Activated CD4-positive, alpha-beta T cell treated with anti-CD3 and anti-CD28 coated beads, Interleukin-2, amount 10 ng/mL, durations not matched to agents 7 days and 5 days (primary cell): ENCODE results near the gene SKAP1. TPM values are rescaled to one million over a fixed set of nuclear protein-coding genes. Genes with fewer than 3 reads are reported as not detected.
"Not testable (repeated sequence)": the region's sequence is repeated elsewhere in the genome, so short reads cannot be mapped to it uniquely, and the experiment has no call there.

Experiments
- CTCF ChIA-PET: fragments of 350-600 bp; sonication (Branson Sonifier 250); formaldehyde crosslinking; loops from one replicate; lab custom pipeline; 2021; ENCODE audit warnings: antibody characterized with exemption; lab: Charles Lee
- POLR2A ChIA-PET: fragments of 350-600 bp; sonication (Branson Sonifier 250); formaldehyde crosslinking; loops from one replicate; lab custom pipeline; 2021; ENCODE audit warnings: antibody characterized with exemption; lab: Charles Lee
- DNase-seq: peaks from one replicate; pipeline ENCODE4 v3.0.0-alpha.2; 2020
- H3K27ac Mint-ChIP-seq: one replicate; pipeline ENCODE4 v1.8.0; 2021; ENCODE audit warnings: mild to moderate bottlenecking, moderate library complexity, mixed read lengths
- H3K27me3 Mint-ChIP-seq: one replicate; pipeline ENCODE4 v1.8.0; 2021; ENCODE audit warnings: mixed read lengths
- H3K36me3 Mint-ChIP-seq: one replicate; pipeline ENCODE4 v1.8.0; 2021; ENCODE audit warnings: low read depth, mixed read lengths
- H3K4me1 Mint-ChIP-seq: one replicate; pipeline ENCODE4 v1.8.0; 2021; ENCODE audit warnings: mixed read lengths
- H3K4me3 Mint-ChIP-seq: one replicate; pipeline ENCODE4 v1.8.0; 2021; ENCODE audit warnings: mild to moderate bottlenecking, moderate library complexity, mixed read lengths
- H3K9me3 Mint-ChIP-seq: one replicate; pipeline ENCODE4 v1.8.0; 2021; ENCODE audit warnings: mixed read lengths
- total RNA-seq, 2 experiments: library from RNA; stranded (reverse); gene quantifications; one replicate each; pipeline ENCODE4 v1.2.3, GENCODE V29; 2021

Gene SKAP1
- total RNA-seq, 2 experiments from 2014 or later, result 123 to 144 TPM

- no peaks in the 10 kb centered on the region for H3K27me3 Mint-ChIP-seq
- peaks cover 47% of the 10 kb centered on the region for H3K4me1 Mint-ChIP-seq
- POLR2A ChIA-PET, result no interaction called here
- peaks cover 60% of the 10 kb centered on the region for H3K36me3 Mint-ChIP-seq
- H3K4me3 Mint-ChIP-seq, result no peak overlapping the region
- no peak overlapping the region for H3K27ac Mint-ChIP-seq
- CTCF ChIA-PET, result no interaction called here
- DNase-seq, result no peak
- no peaks in the 10 kb centered on the region for H3K9me3 Mint-ChIP-seq
Observed at GRCh38 chr17:48191362-48191761, 238.7 kb downstream of the SKAP1 start.

GRCh38 chr17:48190871-48191270 is 239.1 kb downstream of the SKAP1 start:
- Mint-ChIP-seq H3K36me3 (peaks cover 63% of the 10 kb centered on the region), H3K4me3 (no peak overlapping the region), H3K9me3 (no peaks in the 10 kb centered on the region), H3K27me3 (no peaks in the 10 kb centered on the region), H3K4me1 (peaks cover 45% of the 10 kb centered on the region), H3K27ac (no peak overlapping the region)
- CTCF ChIA-PET, result no interaction called here
- POLR2A ChIA-PET, result no interaction called here
- no peak for DNase-seq

GRCh38 chr17:48187872-48188608 is 242.0 kb downstream of the SKAP1 start:
- H3K27me3 Mint-ChIP-seq, result no peaks in the 10 kb centered on the region
- peaks cover 18% of the 10 kb centered on the region for H3K4me1 Mint-ChIP-seq
- DNase-seq, result no peak
- H3K27ac Mint-ChIP-seq, result no peak overlapping the region
- no peaks in the 10 kb centered on the region for H3K9me3 Mint-ChIP-seq
- peaks cover 61% of the 10 kb centered on the region for H3K36me3 Mint-ChIP-seq
- ChIA-PET POLR2A (no interaction called here), CTCF (interaction anchor here (0.6 kb wide), 1 partner anchor 17 kb away, joined by 3 read pairs; no protein-coding TSS in a partner anchor)
- no peak overlapping the region for H3K4me3 Mint-ChIP-seq

- H3K27me3 Mint-ChIP-seq, H3K4me3 Mint-ChIP-seq, H3K4me1 Mint-ChIP-seq, DNase-seq, POLR2A ChIA-PET, H3K27ac Mint-ChIP-seq, H3K9me3 Mint-ChIP-seq: not testable (repeated sequence)
- CTCF ChIA-PET, result interaction anchor here (0.8 to 1.3 kb wide), 2 partner anchors 9 to 14 kb away, joined by 3 read pairs; no protein-coding TSS in a partner anchor
- peaks cover 61% of the 10 kb centered on the region for H3K36me3 Mint-ChIP-seq
Observed at GRCh38 chr17:48186317-48186716, 243.7 kb downstream of the SKAP1 start.

DNA sequence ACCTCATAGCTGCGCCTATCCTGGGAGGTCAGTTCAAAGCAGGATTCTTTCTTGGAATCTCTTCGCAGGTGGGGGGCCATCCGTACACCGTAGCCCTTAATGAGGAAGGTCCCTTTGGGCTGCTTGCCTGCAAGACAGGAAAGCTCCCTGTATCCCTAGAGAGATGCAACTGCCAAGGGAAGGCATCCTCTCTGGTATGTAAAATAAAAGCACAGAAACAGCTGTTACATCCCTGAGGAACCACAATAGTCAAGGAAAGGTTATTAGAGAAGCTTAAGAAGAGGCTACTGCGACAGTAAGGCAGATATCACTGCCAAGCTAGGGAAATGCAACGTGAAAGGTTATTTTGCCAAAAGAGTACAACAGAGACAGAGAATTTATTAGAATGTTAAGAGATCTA is 245.3 kb downstream of the SKAP1 start:
- Mint-ChIP-seq H3K9me3 (no peaks in the 10 kb centered on the region), H3K27me3 (no peaks in the 10 kb centered on the region), H3K4me1 (peaks cover 8% of the 10 kb centered on the region), H3K36me3 (peaks cover 71% of the 10 kb centered on the region), H3K27ac (no peak overlapping the region), H3K4me3 (no peak overlapping the region)
- ChIA-PET POLR2A (no interaction called here), CTCF (no interaction called here)
- DNase-seq, result no peak

DNA sequence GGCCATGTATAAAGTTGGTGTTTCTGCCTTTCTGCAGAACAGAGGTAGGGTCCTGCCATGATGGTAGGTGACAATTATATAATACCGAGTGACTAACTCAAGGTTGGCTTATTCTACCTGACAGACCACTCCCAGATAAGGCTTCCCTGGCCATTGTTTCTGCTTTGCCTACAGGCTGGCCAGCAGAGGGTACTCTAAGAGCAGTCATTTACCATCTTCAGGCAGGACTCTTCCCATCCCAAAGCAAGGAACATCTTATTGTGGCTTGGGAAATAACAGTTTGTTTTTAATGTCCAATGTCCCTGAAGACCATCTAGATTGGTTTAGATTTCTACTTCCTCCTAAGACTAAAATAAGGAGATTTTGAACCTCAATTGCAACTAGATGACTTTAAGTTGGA is 248.4 kb downstream of the SKAP1 start:
- CTCF ChIA-PET, result interaction anchor here (0.8 to 1.3 kb wide), 2 partner anchors 24 to 37 kb away, joined by 3 read pairs; no protein-coding TSS in a partner anchor
- Mint-ChIP-seq H3K36me3 (peaks cover 73% of the 10 kb centered on the region), H3K9me3 (no peaks in the 10 kb centered on the region), H3K27ac (no peak overlapping the region), H3K27me3 (no peaks in the 10 kb centered on the region), H3K4me1 (peaks cover 12% of the 10 kb centered on the region), H3K4me3 (no peak overlapping the region)
- POLR2A ChIA-PET, result no interaction called here
- DNase-seq, result no peak

DNA sequence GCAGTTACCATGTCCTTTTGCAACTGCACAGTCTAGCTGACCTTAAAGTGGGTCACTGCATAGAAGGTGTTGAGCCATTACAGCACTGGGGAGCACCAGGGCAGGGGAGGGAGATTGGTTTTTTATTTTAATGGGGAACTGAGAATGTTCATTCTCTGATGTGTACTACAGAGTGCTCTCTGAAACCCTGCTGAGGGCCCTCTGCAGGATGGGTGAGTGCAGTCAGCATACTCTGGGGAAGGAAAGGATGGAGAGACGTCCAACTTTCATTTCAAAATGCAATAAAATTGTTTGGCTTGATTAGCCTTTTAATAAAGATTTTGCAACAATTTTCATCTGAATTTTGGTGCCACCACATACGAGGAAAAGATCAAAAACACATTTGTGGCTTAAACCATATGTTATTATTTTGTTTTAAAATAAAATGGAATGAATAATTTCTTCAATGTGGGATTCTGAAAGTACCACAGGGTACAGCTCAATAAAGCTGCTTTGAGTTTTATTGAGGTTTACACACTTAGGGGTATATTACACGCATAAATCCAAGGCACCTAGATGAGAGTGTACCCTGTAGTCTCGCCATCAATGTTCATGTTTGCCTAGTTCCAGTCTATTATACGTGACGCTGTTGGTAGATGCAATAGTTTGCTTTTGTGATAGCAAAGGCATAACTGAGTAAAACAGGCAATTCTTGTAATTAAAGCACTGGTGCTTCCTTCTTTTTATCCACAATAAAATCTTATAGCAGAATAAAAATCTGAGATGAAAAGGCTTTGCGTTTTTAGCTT is 249.0 kb downstream of the SKAP1 start:
- no peaks in the 10 kb centered on the region for H3K9me3 Mint-ChIP-seq
- no peaks in the 10 kb centered on the region for H3K27me3 Mint-ChIP-seq
- ChIA-PET CTCF (interaction anchor here (0.8 to 1.3 kb wide), 2 partner anchors 23 to 37 kb away, joined by 3 read pairs; no protein-coding TSS in a partner anchor), POLR2A (no interaction called here)
- H3K36me3 Mint-ChIP-seq, result peaks cover 74% of the 10 kb centered on the region
- H3K4me1 Mint-ChIP-seq, result peaks cover 13% of the 10 kb centered on the region
- no peak overlapping the region for H3K27ac Mint-ChIP-seq
- DNase-seq, result no peak
- no peak overlapping the region for H3K4me3 Mint-ChIP-seq

DNA sequence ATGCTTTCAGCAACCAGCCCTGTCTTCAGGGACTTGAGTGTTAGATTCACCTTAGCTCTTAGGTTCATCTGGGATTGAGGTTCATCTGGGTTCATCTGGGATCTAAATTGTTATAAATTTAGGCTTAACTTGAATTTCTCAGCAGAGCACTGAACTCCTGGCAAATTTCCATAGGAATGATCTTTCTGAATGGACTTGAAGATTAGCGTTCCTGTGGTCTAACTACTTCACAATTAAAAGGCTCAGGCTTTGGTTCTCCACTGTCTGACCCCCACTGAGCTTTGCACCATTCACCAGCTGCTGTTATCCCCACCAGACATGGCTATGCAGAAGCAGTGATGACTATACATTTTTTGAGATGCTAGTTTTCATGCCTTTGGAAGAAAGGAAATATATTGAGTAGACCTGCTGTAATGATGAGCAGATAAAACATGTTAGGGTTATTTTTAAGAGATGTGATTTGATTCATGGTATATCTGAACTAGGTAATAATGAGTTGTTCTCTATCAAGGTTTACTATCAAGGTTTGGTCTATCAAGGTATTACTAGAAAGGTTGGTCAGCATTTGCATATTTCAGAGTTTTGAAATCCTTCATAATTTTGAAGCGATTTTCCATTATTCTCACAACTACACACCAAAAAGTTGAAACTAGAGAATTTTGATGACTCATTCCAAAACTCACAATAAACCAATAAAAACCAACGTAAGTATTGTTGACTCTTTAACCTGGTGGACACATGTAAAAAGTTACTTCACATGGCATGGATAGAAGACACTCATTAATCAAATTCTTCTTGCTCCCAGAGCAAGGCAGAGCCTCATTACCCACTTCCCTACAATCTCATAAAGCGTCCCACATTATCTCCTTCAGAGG is 250.7 kb downstream of the SKAP1 start:
- POLR2A ChIA-PET, result no interaction called here
- no peak for DNase-seq
- Mint-ChIP-seq H3K4me1 (peaks cover 15% of the 10 kb centered on the region), H3K27me3 (no peaks in the 10 kb centered on the region), H3K27ac (no peak overlapping the region), H3K4me3 (no peak overlapping the region), H3K9me3 (no peaks in the 10 kb centered on the region), H3K36me3 (peaks cover 67% of the 10 kb centered on the region)
- CTCF ChIA-PET, result no interaction called here

DNA sequence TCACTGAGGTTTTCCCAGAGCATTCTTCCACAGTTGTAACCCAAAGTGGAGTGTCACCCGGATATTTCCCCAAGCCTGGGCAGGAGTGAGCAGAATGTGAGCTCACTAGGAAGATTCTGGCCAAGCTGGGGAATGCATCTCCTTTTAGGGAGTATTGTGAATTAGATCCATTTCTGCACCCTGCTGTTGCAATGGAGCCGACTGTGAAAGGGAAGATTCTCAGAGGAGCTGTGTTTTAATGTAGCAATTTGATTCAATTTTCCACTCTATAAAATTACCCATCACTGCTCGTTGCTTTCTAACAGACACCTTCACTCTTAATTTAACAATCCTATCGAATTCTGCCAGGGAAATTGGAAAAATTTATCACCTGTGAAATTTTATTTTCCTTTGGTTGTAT is 251.7 kb downstream of the SKAP1 start:
- ChIA-PET CTCF (no interaction called here), POLR2A (no interaction called here)
- Mint-ChIP-seq H3K4me3 (no peak overlapping the region), H3K4me1 (peaks cover 24% of the 10 kb centered on the region), H3K27me3 (no peaks in the 10 kb centered on the region), H3K9me3 (no peaks in the 10 kb centered on the region), H3K36me3 (peaks cover 63% of the 10 kb centered on the region), H3K27ac (no peak overlapping the region)
- DNase-seq, result no peak

DNA sequence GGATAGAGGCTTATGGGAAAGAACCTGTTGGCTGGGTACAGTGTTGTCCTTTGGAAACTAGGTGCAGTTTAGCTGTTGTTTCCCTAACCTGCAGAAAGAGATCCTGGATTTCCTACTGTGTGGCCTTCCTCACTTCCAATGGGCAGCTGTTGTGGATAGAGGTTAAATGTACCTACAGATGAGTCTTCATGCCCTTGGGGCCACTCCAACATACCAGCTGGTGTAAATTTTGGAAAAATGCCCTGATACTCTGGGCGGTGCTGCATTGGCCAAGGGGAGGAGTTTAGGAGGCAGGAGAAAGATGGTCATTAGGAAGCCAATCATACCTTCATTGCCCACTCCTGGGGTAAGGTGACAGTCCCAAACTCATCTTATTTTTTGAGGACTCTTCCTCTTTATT is 252.2 kb downstream of the SKAP1 start:
- H3K27ac Mint-ChIP-seq, result no peak overlapping the region
- H3K36me3 Mint-ChIP-seq, result peaks cover 61% of the 10 kb centered on the region
- no peak for DNase-seq
- POLR2A ChIA-PET, result interaction anchor here (0.5 kb wide), 1 partner anchor 11 kb away, joined by 11 read pairs; no protein-coding TSS in a partner anchor
- no peaks in the 10 kb centered on the region for H3K27me3 Mint-ChIP-seq
- H3K4me1 Mint-ChIP-seq, result peaks cover 29% of the 10 kb centered on the region
- H3K9me3 Mint-ChIP-seq, result no peaks in the 10 kb centered on the region
- H3K4me3 Mint-ChIP-seq, result no peak overlapping the region
- CTCF ChIA-PET, result interaction anchor here (1.2 kb wide), 1 partner anchor 9 kb away, joined by 3 read pairs; no protein-coding TSS in a partner anchor

GRCh38 chr17:48176471-48176855 is 253.6 kb downstream of the SKAP1 start:
- POLR2A ChIA-PET, result no interaction called here
- no peak overlapping the region for H3K4me3 Mint-ChIP-seq
- no peak for DNase-seq
- peaks cover 52% of the 10 kb centered on the region for H3K36me3 Mint-ChIP-seq
- CTCF ChIA-PET, result no interaction called here
- H3K27ac Mint-ChIP-seq, result no peak overlapping the region
- no peaks in the 10 kb centered on the region for H3K27me3 Mint-ChIP-seq
- peaks cover 29% of the 10 kb centered on the region for H3K4me1 Mint-ChIP-seq
- H3K9me3 Mint-ChIP-seq, result no peaks in the 10 kb centered on the region

DNA sequence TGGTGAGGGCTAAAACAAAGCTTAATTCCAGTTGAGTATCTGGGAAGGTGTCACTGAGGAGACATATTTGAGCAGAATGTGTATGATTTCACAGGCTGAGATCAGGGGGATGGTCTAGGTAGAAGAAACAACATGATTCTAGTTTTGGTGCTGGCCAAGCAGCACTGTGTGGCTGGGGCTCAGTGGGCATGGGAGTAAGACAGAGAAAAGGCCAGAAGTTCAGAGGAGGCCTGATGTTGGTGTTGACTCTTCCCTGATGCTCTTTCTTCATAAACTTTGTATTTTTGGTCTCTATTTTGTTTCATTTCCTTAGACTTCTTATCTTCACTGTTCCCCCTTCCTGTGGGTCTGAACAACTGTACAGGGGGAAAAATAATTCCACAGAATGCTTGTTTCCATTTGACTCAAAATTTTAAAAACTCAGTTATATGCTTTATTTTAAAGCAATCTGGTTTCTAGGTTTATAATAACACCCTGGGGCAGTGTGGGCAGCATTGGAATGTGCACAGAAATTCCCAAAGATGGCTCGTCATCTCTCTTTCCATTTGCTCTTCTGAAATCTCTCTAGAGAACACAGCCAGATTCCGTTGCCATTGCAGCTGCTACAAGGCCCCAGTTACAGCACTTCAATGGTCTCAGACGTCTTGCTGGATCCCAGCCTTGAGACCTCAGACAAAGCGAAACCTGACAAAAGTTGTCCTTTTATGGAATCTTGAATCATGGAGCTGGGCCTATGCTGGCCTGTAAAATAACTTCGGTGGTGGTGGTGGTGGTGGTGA is 254.1 kb downstream of the SKAP1 start:
- H3K4me1 Mint-ChIP-seq, result peaks cover 28% of the 10 kb centered on the region
- CTCF ChIA-PET, result no interaction called here

More for the DNA sequence above, 254.1 kb downstream of the SKAP1 start:
- no peak overlapping the region for H3K27ac Mint-ChIP-seq
- H3K36me3 Mint-ChIP-seq, result peaks cover 55% of the 10 kb centered on the region
- POLR2A ChIA-PET, result no interaction called here
- no peak overlapping the region for H3K4me3 Mint-ChIP-seq
- H3K27me3 Mint-ChIP-seq, result no peaks in the 10 kb centered on the region
- DNase-seq, result no peak
- H3K9me3 Mint-ChIP-seq, result no peaks in the 10 kb centered on the region
